ENCODE measurements around the gene CORIN.
A peak's percentile ranks its signal among the peaks of the same experiment; 100 is the strongest.
"Not testable (repeated sequence)": the region's sequence is repeated elsewhere in the genome, so short reads cannot be mapped to it uniquely, and the experiment has no call there.

Gene CORIN

GRCh38 chr4:47711646-47712045 is 126.2 kb downstream of the CORIN start:
- no peak for TF ChIP-seq POLR2A (IDR thresholded peaks at IDR 0.05; ENCODE audit: low read depth, low read length)
- no peak for TF ChIP-seq POLR2AphosphoS5 (IDR thresholded peaks at IDR 0.05; ENCODE audit: low read depth, low read length)
- TF ChIP-seq PAX5 (IDR thresholded peaks at IDR 0.05; ENCODE audit: insufficient read depth, low read length, severe bottlenecking) = no peak
- no peak for TF ChIP-seq POU2F2 (IDR thresholded peaks at IDR 0.05; ENCODE audit: low read depth, low read length)
- no peak for TF ChIP-seq TAF1 (IDR thresholded peaks at IDR 0.05; ENCODE audit: low read depth, low read length)
- no peak for TF ChIP-seq SPI1 (IDR thresholded peaks at IDR 0.05; ENCODE audit: low read depth, low read length)
- DNase-seq (ENCODE audit: insufficient read length, low spot score) (no peak), FAIRE-seq (no peak)

GRCh38 chr4:47711183-47711582 is 126.7 kb downstream of the CORIN start:
- TF ChIP-seq SPI1 (IDR thresholded peaks at IDR 0.05; ENCODE audit: low read depth, low read length) = no peak
- no peak for TF ChIP-seq PAX5 (IDR thresholded peaks at IDR 0.05; ENCODE audit: insufficient read depth, low read length, severe bottlenecking)
- no peak for TF ChIP-seq POU2F2 (IDR thresholded peaks at IDR 0.05; ENCODE audit: low read depth, low read length)
- TF ChIP-seq TAF1 (IDR thresholded peaks at IDR 0.05; ENCODE audit: low read depth, low read length) = no peak
- TF ChIP-seq POLR2AphosphoS5 (IDR thresholded peaks at IDR 0.05; ENCODE audit: low read depth, low read length) = no peak
- TF ChIP-seq POLR2A (IDR thresholded peaks at IDR 0.05; ENCODE audit: low read depth, low read length) = no peak
- no peak for DNase-seq (ENCODE audit: insufficient read length, low spot score)
- FAIRE-seq = no peak

GRCh38 chr4:47706352-47706751 is 131.5 kb downstream of the CORIN start:
- FAIRE-seq; DNase-seq (ENCODE audit: insufficient read length, low spot score): not testable (repeated sequence)

- FAIRE-seq (no peak), DNase-seq (ENCODE audit: insufficient read length, low spot score) (peak; percentile 17)
- no peak for TF ChIP-seq SPI1 (IDR thresholded peaks at IDR 0.05; ENCODE audit: low read depth, low read length)
- no peak for TF ChIP-seq POLR2A (IDR thresholded peaks at IDR 0.05; ENCODE audit: low read depth, low read length)
- TF ChIP-seq PAX5 (IDR thresholded peaks at IDR 0.05; ENCODE audit: insufficient read depth, low read length, severe bottlenecking) = no peak
- TF ChIP-seq POU2F2 (IDR thresholded peaks at IDR 0.05; ENCODE audit: low read depth, low read length) = no peak
These were observed 132.4 kb downstream of the CORIN start for GRCh38 chr4:47705326-47705981.

- DNase-seq (ENCODE audit: insufficient read length, low spot score) (no peak), FAIRE-seq (no peak)
- TF ChIP-seq SPI1 (IDR thresholded peaks at IDR 0.05; ENCODE audit: low read depth, low read length) (no peak), POLR2A (IDR thresholded peaks at IDR 0.05; ENCODE audit: low read depth, low read length) (no peak), POLR2AphosphoS5 (IDR thresholded peaks at IDR 0.05; ENCODE audit: low read depth, low read length) (no peak), POU2F2 (IDR thresholded peaks at IDR 0.05; ENCODE audit: low read depth, low read length) (no peak), PAX5 (IDR thresholded peaks at IDR 0.05; ENCODE audit: insufficient read depth, low read length, severe bottlenecking) (no peak), TAF1 (IDR thresholded peaks at IDR 0.05; ENCODE audit: low read depth, low read length) (no peak)
These were observed 133.1 kb downstream of the CORIN start for GRCh38 chr4:47704693-47705325.

- TF ChIP-seq POLR2A (IDR thresholded peaks at IDR 0.05; ENCODE audit: low read depth, low read length) (no peak), TAF1 (IDR thresholded peaks at IDR 0.05; ENCODE audit: low read depth, low read length) (no peak), SPI1 (IDR thresholded peaks at IDR 0.05; ENCODE audit: low read depth, low read length) (no peak), POU2F2 (IDR thresholded peaks at IDR 0.05; ENCODE audit: low read depth, low read length) (no peak), POLR2AphosphoS5 (IDR thresholded peaks at IDR 0.05; ENCODE audit: low read depth, low read length) (no peak), PAX5 (IDR thresholded peaks at IDR 0.05; ENCODE audit: insufficient read depth, low read length, severe bottlenecking) (no peak)
- FAIRE-seq = no peak
- DNase-seq (ENCODE audit: insufficient read length, low spot score) = no peak
These were observed 133.9 kb downstream of the CORIN start for GRCh38 chr4:47703956-47704355.

- no peak for FAIRE-seq
These were observed 134.9 kb downstream of the CORIN start for GRCh38 chr4:47703008-47703407.

GRCh38 chr4:47701286-47701685 is 136.6 kb downstream of the CORIN start:
- TF ChIP-seq POU2F2 (IDR thresholded peaks at IDR 0.05; ENCODE audit: low read depth, low read length) (no peak), PAX5 (IDR thresholded peaks at IDR 0.05; ENCODE audit: insufficient read depth, low read length, severe bottlenecking) (no peak)
- no peak for FAIRE-seq

More at GRCh38 chr4:47703008-47703407, 134.9 kb downstream of the CORIN start:
- TF ChIP-seq PAX5 (IDR thresholded peaks at IDR 0.05; ENCODE audit: insufficient read depth, low read length, severe bottlenecking) = no peak
- no peak for TF ChIP-seq TAF1 (IDR thresholded peaks at IDR 0.05; ENCODE audit: low read depth, low read length)
- TF ChIP-seq POLR2A (IDR thresholded peaks at IDR 0.05; ENCODE audit: low read depth, low read length) = no peak
- no peak for TF ChIP-seq POU2F2 (IDR thresholded peaks at IDR 0.05; ENCODE audit: low read depth, low read length)
- no peak for TF ChIP-seq POLR2AphosphoS5 (IDR thresholded peaks at IDR 0.05; ENCODE audit: low read depth, low read length)
- no peak for TF ChIP-seq SPI1 (IDR thresholded peaks at IDR 0.05; ENCODE audit: low read depth, low read length)
- DNase-seq (ENCODE audit: insufficient read length, low spot score) = no peak

GRCh38 chr4:47698837-47699236 is 139.0 kb downstream of the CORIN start:
- TF ChIP-seq SPI1 (IDR thresholded peaks at IDR 0.05; ENCODE audit: low read depth, low read length) (no peak), TAF1 (IDR thresholded peaks at IDR 0.05; ENCODE audit: low read depth, low read length) (no peak), POU2F2 (IDR thresholded peaks at IDR 0.05; ENCODE audit: low read depth, low read length) (no peak), PAX5 (IDR thresholded peaks at IDR 0.05; ENCODE audit: insufficient read depth, low read length, severe bottlenecking) (no peak), POLR2AphosphoS5 (IDR thresholded peaks at IDR 0.05; ENCODE audit: low read depth, low read length) (no peak), POLR2A (IDR thresholded peaks at IDR 0.05; ENCODE audit: low read depth, low read length) (no peak)
- FAIRE-seq (no peak), DNase-seq (ENCODE audit: insufficient read length, low spot score) (no peak)

More at GRCh38 chr4:47701286-47701685, 136.6 kb downstream of the CORIN start:
- DNase-seq (ENCODE audit: insufficient read length, low spot score) = no peak

GRCh38 chr4:47696823-47697222 is 141.0 kb downstream of the CORIN start:
- TF ChIP-seq TAF1 (IDR thresholded peaks at IDR 0.05; ENCODE audit: low read depth, low read length) (no peak), PAX5 (IDR thresholded peaks at IDR 0.05; ENCODE audit: insufficient read depth, low read length, severe bottlenecking) (no peak), POLR2A (IDR thresholded peaks at IDR 0.05; ENCODE audit: low read depth, low read length) (no peak), POU2F2 (IDR thresholded peaks at IDR 0.05; ENCODE audit: low read depth, low read length) (no peak), SPI1 (IDR thresholded peaks at IDR 0.05; ENCODE audit: low read depth, low read length) (no peak), POLR2AphosphoS5 (IDR thresholded peaks at IDR 0.05; ENCODE audit: low read depth, low read length) (no peak)
- DNase-seq (ENCODE audit: insufficient read length, low spot score) (no peak), FAIRE-seq (no peak)

All from GM12891 (cell line).